HepG2 (cell line): ENCODE measurements around the gene SLC35B1. TPM values are rescaled to one million over a fixed set of nuclear protein-coding genes. Genes with fewer than 3 reads are reported as not detected.
A peak's percentile ranks its signal among the peaks of the same experiment; 100 is the strongest.

Source experiments
- CHD4 ChIP-seq: fragments of 200-600 bp; sonication (generic); IDR thresholded peaks from 2 replicates; pipeline ENCODE4 v1.7.0; 2017; ENCODE audit warnings: mild to moderate bottlenecking, low read length, borderline replicate concordance
- CTCF ChIP-seq: sonication (generic); formaldehyde crosslinking; IDR thresholded peaks from 2 replicates; pipeline ENCODE4 v1.5.0; 2020; ENCODE audit warnings: mild to moderate bottlenecking, missing genetic modification reagents, moderate library complexity
- DR1 ChIP-seq: sonication (generic); formaldehyde crosslinking; IDR thresholded peaks from 2 replicates; pipeline ENCODE4 v1.8.0; 2021; ENCODE audit warnings: mild to moderate bottlenecking, missing genetic modification reagents, inconsistent platforms
- HDAC1 ChIP-seq: sonication (generic); formaldehyde crosslinking; IDR thresholded peaks from 2 replicates; pipeline ENCODE4 v1.5.1; 2020; ENCODE audit warnings: mild to moderate bottlenecking, missing genetic modification reagents
- KAT7 ChIP-seq: IDR thresholded peaks from 2 replicates; pipeline ENCODE4 v1.6.1; 2018; ENCODE audit warnings: borderline replicate concordance, missing compliant biosample characterization
- KLF12 ChIP-seq: sonication (generic); formaldehyde crosslinking; IDR thresholded peaks from 2 replicates; pipeline ENCODE4 v1.4.0; 2020; ENCODE audit warnings: missing genetic modification reagents, borderline replicate concordance
- KMT2B ChIP-seq: IDR thresholded peaks from 2 replicates; pipeline ENCODE4 v1.6.1; 2016; ENCODE audit warnings: missing genetic modification reagents, missing compliant biosample characterization
- NCOA2 ChIP-seq: sonication (generic); formaldehyde crosslinking; IDR thresholded peaks from 2 replicates; pipeline ENCODE4 v1.8.0; 2022; ENCODE audit warnings: inconsistent platforms
- PHF21A ChIP-seq: sonication (generic); formaldehyde crosslinking; IDR thresholded peaks from 2 replicates; pipeline ENCODE4 v1.5.0; 2020; ENCODE audit warnings: mild to moderate bottlenecking, missing genetic modification reagents
- REST ChIP-seq, 2 experiments: IDR thresholded peaks; 2 replicates each; pipeline ENCODE4 v1.6.1; 2011 to 2012; ENCODE audit warnings: low read length in 2 of 2, borderline replicate concordance in 1 of 2, low read depth in 1 of 2, mild to moderate bottlenecking in 1 of 2, moderate library complexity in 1 of 2
- SMAD3 ChIP-seq: sonication (generic); formaldehyde crosslinking; IDR thresholded peaks from 2 replicates; pipeline ENCODE4 v1.4.0; 2020; ENCODE audit warnings: missing genetic modification reagents
- TGIF2 ChIP-seq: IDR thresholded peaks from 2 replicates; pipeline ENCODE4 v1.6.1; 2016; ENCODE audit warnings: control low read depth, missing compliant biosample characterization
- ZKSCAN8 ChIP-seq: IDR thresholded peaks from 2 replicates; pipeline ENCODE4 v1.6.1; 2016; ENCODE audit warnings: borderline replicate concordance, missing genetic modification reagents, missing compliant biosample characterization
- ZNF10 ChIP-seq: sonication (generic); formaldehyde crosslinking; IDR thresholded peaks from 2 replicates; pipeline ENCODE4 v1.4.0; 2020; ENCODE audit warnings: mild to moderate bottlenecking, low read depth, missing genetic modification reagents, borderline replicate concordance
- ZNF205 ChIP-seq: IDR thresholded peaks from 2 replicates; pipeline ENCODE4 v1.6.1; 2018; ENCODE audit warnings: missing biosample characterization, missing genetic modification reagents
- ZNF296 ChIP-seq: sonication (generic); formaldehyde crosslinking; conservative IDR thresholded peaks from 2 replicates; pipeline ENCODE4 v1.5.0; 2020; ENCODE audit warnings: mild to moderate bottlenecking, missing genetic modification reagents
- ZNF326 ChIP-seq: sonication (generic); formaldehyde crosslinking; IDR thresholded peaks from 2 replicates; pipeline ENCODE4 v1.4.0; 2020; ENCODE audit warnings: missing genetic modification reagents, borderline replicate concordance
- ZNF614 ChIP-seq: IDR thresholded peaks from 2 replicates; pipeline ENCODE4 v1.6.1; 2018; ENCODE audit warnings: missing biosample characterization, missing genetic modification reagents, inconsistent platforms, borderline replicate concordance
- ZNF713 ChIP-seq: sonication (generic); formaldehyde crosslinking; IDR thresholded peaks from 2 replicates; pipeline ENCODE4 v1.4.0; 2020; ENCODE audit warnings: mild to moderate bottlenecking, missing genetic modification reagents
- ZNF780A ChIP-seq: sonication (generic); formaldehyde crosslinking; IDR thresholded peaks from 2 replicates; pipeline ENCODE4 v1.8.0; 2022; ENCODE audit warnings: mild to moderate bottlenecking, missing genetic modification reagents, moderate library complexity
- ZNF883 ChIP-seq: sonication (generic); formaldehyde crosslinking; IDR thresholded peaks from 2 replicates; pipeline ENCODE4 v1.5.1; 2020; ENCODE audit warnings: mild to moderate bottlenecking, missing genetic modification reagents; ENCODE audit errors: not compliant biosample characterization
- polyA plus RNA-seq, 8 experiments: library from polyadenylated mRNA; depleted of rRNA in 3 of 8; stranded (reverse) in 7 of 8; unstranded in 1 of 8; fragments of >200 nt; fragmentation: Illumina TruSeq in 4 of 8; extraction: Trizol in 4 of 8; gene quantifications; 2 replicates each; pipeline versions ENCODE4 v1.2.1 to v1.2.3, GENCODE V29; 2011 to 2016; ENCODE audit warnings: low read depth in 4 of 8, missing spikeins in 1 of 8, mixed read lengths in 1 of 8; ENCODE audit not compliant: insufficient read depth in 1 of 8
- total RNA-seq, 5 experiments: library from RNA; depleted of rRNA; stranded (reverse); fragments of >200 nt; fragmentation: Illumina TruSeq; extraction: Trizol; gene quantifications; 2 replicates each; pipeline ENCODE4 v1.2.3, GENCODE V29; 2016; ENCODE audit warnings: low read depth in 1 of 5

Gene SLC35B1
- total and polyA plus RNA-seq, 2 of the 13 experiments (the other 11 are each of a cell fraction or from before 2014, with no cell fraction given), result 99.6 to 113 TPM

GRCh38 chr17:49703557-49704277 is 4.0 kb downstream of the SLC35B1 start (continued):
- TF ChIP-seq CHD4 (no peak), CTCF (CRISPR knock-in tag) (peak; percentile 93), PHF21A (peak; percentile 26; the same call in 1 of the 2 replicates), KLF12 (no peak), SMAD3 (CRISPR knock-in tag) (no peak), ZNF10 (no peak), KMT2B (CRISPR knock-in tag) (no peak), KAT7 (no peak), TGIF2 (CRISPR knock-in tag) (no peak), ZNF780A (CRISPR knock-in tag) (no peak), ZNF296 (no peak), ZNF713 (CRISPR knock-in tag) (no peak), REST (IDR thresholded peaks at IDR 0.05; ENCODE audit: borderline replicate concordance in 1 of 2, low read depth in 1 of 2, low read length in 2 of 2) (no peak), ZNF614 (no peak), HDAC1 (no peak; the same call in 1 of the 2 replicates), ZKSCAN8 (CRISPR knock-in tag) (peak; percentile 66; the same call in 1 of the 2 replicates), ZNF883 (CRISPR knock-in tag) (peak; percentile 60), DR1 (CRISPR knock-in tag) (no peak; the same call in 1 of the 2 replicates), ZNF205 (CRISPR knock-in tag) (no peak), ZNF326 (no peak), NCOA2 (CRISPR knock-in tag) (0 out of 2 replicates have a peak, but pooled peaks have one; percentile 27)
